KOPT-K1 (cell line): ENCODE data around the gene CD55.

ENCODE experiments used
- H3K27ac ChIP-seq: fragments of 200-600 bp; sonication (generic); 2 replicates; pipeline ENCODE4 v1.5.1; 2016; ENCODE audit warnings: antibody characterized with exemption, mild to moderate bottlenecking, low read depth, low read length; ENCODE audit not compliant: poor library complexity, severe bottlenecking
- H3K36me3 ChIP-seq: fragments of 200-600 bp; sonication (generic); 2 replicates; pipeline ENCODE4 v1.5.1; 2017; ENCODE audit warnings: antibody characterized with exemption, mild to moderate bottlenecking, low read length, moderate library complexity; ENCODE audit not compliant: insufficient read depth
- H3K9me3 ChIP-seq: fragments of 200-600 bp; sonication (generic); 2 replicates; pipeline ENCODE4 v1.5.1; 2017; ENCODE audit warnings: antibody characterized with exemption, low read length, mild to moderate bottlenecking; ENCODE audit not compliant: insufficient read depth, poor library complexity, severe bottlenecking

The CD55 gene

DNA sequence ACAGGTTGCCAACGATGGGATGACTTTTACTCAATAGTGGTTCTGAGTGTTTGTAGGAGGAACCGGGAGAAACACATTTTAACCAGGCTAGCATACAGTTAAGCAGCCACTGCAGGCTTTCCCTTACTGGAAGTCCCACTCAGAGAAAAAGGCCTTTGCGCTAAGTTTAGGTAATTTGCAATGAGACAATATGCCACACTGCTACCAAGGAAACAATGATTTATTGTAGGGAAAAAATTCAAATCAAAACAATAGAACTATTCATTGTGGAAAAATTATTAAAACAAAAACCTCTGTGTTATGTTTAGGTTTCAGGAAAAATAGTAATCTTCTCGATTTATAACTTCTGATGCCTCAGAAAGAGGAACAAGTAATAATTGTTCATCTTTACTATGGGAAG, 81.3 kb downstream of the CD55 start:
- no peaks in the 10 kb centered on the region for H3K36me3 ChIP-seq
- no peak overlapping the region for H3K27ac ChIP-seq
- H3K9me3 ChIP-seq = no peaks in the 10 kb centered on the region

DNA sequence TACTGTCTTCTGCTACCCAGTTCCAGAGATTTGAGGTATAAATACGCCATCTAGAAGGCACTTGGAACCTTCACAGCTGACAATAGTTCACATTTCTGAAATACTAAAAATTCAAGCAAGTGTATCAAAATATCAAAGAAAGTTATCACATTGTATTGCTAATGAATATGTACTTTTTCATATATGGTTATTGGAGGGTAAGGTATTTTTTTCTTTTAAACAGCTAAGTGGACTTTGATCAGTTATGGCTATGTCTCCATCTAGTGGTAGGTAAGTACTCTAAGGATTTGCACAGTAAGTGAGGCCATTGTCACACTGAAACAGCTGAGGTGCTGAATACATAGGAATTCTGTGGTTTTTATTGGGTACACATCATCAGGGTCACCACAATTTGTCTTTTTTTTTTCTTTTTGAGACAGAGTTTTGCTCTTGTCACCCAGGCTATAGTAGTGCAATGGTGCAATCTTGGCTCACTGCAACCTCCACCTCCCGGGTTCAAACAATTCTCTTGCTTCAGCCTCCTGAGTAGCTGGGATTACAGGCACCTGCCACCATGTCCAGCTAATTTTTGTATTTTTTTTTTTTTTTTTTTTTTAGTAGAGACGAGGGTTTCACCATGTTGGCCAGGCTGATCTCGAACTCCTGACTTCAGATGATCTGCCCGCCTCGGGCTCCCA, 83.5 kb downstream of the CD55 start:
- H3K9me3 ChIP-seq = no peaks in the 10 kb centered on the region
- no peak overlapping the region for H3K27ac ChIP-seq
- H3K36me3 ChIP-seq = no peaks in the 10 kb centered on the region

DNA sequence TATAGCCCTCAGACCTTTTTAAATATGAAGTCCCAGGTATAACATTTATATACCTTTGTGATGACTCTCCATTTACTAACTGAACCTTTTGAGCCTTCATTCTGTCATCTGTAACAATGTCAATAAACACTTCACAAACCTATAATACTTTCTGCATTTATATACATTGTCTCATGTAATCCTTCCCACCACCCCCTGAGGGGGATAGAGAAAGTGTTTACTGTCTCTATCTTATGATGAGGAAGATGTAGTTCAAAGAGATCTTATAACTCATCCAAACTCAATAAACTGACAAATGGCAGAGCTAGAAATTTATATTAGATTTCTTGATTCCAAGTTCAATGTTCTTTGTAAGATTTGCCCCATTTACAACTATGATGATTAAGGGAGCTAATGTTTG, 84.3 kb downstream of the CD55 start:
- H3K27ac ChIP-seq = no peak overlapping the region
- H3K9me3 ChIP-seq = no peaks in the 10 kb centered on the region
- H3K36me3 ChIP-seq = no peaks in the 10 kb centered on the region

DNA sequence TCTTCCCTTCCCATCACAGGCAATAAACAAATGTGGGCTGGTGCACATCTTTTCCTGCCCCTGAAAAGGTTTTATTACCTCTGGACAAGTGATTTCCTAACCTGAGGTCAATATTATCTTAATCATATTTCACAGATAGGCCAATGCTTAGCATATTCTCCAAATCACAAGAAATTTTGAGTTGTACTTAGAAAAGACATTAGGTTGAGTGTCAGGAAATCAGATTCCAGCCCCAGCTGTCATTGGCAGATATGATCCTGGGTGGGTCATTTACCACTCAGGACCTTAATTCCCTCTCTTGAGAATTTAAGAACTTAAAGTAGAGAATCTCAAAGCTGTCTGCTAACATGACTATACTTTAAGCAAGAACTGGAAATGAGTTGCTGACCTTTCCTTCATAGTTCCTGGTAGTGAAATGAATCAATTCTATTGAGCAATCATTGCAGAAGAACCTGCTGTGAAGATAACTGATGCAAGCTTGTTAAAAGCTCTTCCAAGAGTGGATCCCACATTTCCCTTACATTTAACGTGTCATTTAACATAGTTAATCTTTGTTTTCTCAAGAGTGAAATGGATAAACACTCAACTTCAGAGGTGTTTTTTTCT, 86.3 kb downstream of the CD55 start:
- H3K27ac ChIP-seq = no peak overlapping the region
- H3K9me3 ChIP-seq = no peaks in the 10 kb centered on the region
- H3K36me3 ChIP-seq = no peaks in the 10 kb centered on the region
